GM18873 (cell line): ENCODE measurements around the gene MAP4K3.

Source experiments
- ATAC-seq: cut with Tn5 transposase; IDR thresholded peaks from one replicate; pipeline ENCODE4 v1.9.1; 2021; ENCODE audit warnings: mild to moderate bottlenecking, moderate library complexity, moderate number of reproducible peaks; ENCODE audit not compliant: unreplicated experiment, low FRiP score

The MAP4K3 gene

GRCh38 chr2:39436592-39437521 lies at the start of gene MAP4K3:
MAP4K3 (minus strand) TSS chr2:39437285; CDS start chr2:39436987, 298 bp downstream.
- peak; percentile 69 for ATAC-seq

- no peak for ATAC-seq
Measured at GRCh38 chr2:39486071-39486470, 49.0 kb upstream of the MAP4K3 start.

GRCh38 chr2:39484620-39485495 lies 47.8 kb upstream of the MAP4K3 start:
- ATAC-seq: no peak

- no peak for ATAC-seq
Measured at GRCh38 chr2:39484206-39484605, 47.1 kb upstream of the MAP4K3 start.

- no peak for ATAC-seq
Measured at GRCh38 chr2:39483534-39483933, 46.4 kb upstream of the MAP4K3 start.

GRCh38 chr2:39481611-39482010 lies 44.5 kb upstream of the MAP4K3 start:
- no peak for ATAC-seq

GRCh38 chr2:39479696-39480095 lies 42.6 kb upstream of the MAP4K3 start:
- ATAC-seq: no peak

GRCh38 chr2:39479053-39479670 lies 42.1 kb upstream of the MAP4K3 start:
- no peak for ATAC-seq

GRCh38 chr2:39476524-39476923 lies 39.4 kb upstream of the MAP4K3 start:
- ATAC-seq: peak; percentile 63

GRCh38 chr2:39475006-39475405 lies 37.9 kb upstream of the MAP4K3 start:
- ATAC-seq: no peak

GRCh38 chr2:39470580-39470979 lies 33.5 kb upstream of the MAP4K3 start:
- no peak for ATAC-seq

GRCh38 chr2:39469807-39470206 lies 32.7 kb upstream of the MAP4K3 start:
- peak; percentile 82 for ATAC-seq

GRCh38 chr2:39468579-39469451 lies 31.7 kb upstream of the MAP4K3 start:
- no peak for ATAC-seq

- ATAC-seq: no peak
Measured at GRCh38 chr2:39466311-39466710, 29.2 kb upstream of the MAP4K3 start.

GRCh38 chr2:39464864-39465263 lies 27.8 kb upstream of the MAP4K3 start:
- no peak for ATAC-seq

- ATAC-seq: no peak
Measured at GRCh38 chr2:39455826-39456225, 18.7 kb upstream of the MAP4K3 start.

GRCh38 chr2:39452396-39452795 lies 15.3 kb upstream of the MAP4K3 start:
- ATAC-seq: no peak

- ATAC-seq: no peak
Measured at GRCh38 chr2:39451954-39452353, 14.9 kb upstream of the MAP4K3 start.

- ATAC-seq: no peak
Measured at GRCh38 chr2:39448169-39448502, 11.1 kb upstream of the MAP4K3 start.
